DMS 273 treated with DMSO at 0.1 percent for 48 hours (cell line): Measurements from ENCODE around the gene HGFAC.

Experiments used
- DNase-seq: peaks from one replicate; lab custom pipeline; 2025; lab: John Stamatoyannopoulos, UW

The HGFAC gene

DNA sequence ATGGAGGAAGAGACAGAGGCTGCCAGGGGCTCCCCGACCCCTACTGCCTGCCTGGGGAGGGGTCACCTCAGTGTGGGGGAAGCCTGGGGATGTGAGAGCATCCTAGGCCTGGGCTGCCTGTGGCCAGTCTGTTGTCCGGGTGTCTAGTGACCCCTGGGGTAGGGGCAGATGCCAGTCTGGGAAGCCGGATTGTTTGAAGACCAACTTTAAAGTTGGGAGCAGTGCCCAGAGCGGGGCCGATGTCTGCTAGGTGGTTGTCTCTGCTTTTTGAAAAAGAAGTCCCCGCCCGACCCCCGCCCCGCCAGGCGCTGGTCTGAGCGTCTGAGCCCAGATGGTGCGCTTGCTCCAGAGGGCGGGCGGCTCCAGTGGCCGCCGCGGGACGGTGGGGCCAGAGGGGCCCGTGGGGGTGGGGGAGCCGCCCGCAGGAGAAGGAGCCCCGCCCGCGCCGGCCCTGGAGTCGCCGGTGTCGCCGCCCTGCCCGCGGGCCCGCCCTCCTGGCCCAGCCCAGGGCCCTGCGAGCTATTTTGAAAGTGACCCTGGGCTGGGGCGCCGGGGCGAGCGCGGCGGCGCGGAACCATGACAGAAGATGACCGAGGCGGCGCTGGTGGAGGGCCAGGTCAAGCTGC, 21.1 kb downstream of the HGFAC start, which contains the start of gene DOK7:
Gene DOK7, plus strand, starts transcription at position 517 of the 626 bp plus-strand sequence. Its CDS starts 70 bp downstream, at position 587.
- DNase-seq = no peak

GRCh38 chr4:3463556-3464348, 22.0 kb downstream of the HGFAC start:
- DNase-seq = no peak

DNA sequence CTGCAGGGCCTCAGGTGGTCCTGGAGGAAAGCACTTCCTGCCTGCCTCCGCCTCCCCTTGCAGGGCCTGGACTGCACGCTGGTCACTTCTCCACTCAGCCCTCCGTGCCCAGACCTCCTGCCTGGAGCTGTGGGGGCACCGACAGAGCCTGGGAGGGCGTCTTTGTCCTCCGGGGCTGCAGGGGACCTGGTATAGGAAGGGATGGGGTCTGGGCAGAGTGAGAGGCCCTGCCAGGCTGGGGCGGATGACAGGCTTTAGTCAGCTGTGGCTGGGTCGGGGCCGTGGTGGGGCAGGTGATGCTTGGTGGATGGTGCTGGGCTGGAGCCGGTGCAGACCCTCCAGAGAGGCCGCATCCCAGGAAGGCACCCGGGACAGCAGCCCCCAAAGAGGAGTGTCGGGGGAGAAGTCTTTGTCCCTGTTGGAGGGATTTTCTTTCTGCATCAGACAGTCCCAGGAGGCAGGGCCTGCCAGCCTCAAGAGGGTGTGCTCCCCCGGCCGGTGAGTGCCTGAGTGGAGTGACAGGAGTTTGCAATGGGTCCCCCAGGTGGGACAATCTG, 22.7 kb downstream of the HGFAC start:
- no peak for DNase-seq

- DNase-seq = no peak
Observed at GRCh38 chr4:3464911-3465697, 23.3 kb downstream of the HGFAC start.

- no peak for DNase-seq
Observed at GRCh38 chr4:3465698-3466671, 24.2 kb downstream of the HGFAC start.

DNA sequence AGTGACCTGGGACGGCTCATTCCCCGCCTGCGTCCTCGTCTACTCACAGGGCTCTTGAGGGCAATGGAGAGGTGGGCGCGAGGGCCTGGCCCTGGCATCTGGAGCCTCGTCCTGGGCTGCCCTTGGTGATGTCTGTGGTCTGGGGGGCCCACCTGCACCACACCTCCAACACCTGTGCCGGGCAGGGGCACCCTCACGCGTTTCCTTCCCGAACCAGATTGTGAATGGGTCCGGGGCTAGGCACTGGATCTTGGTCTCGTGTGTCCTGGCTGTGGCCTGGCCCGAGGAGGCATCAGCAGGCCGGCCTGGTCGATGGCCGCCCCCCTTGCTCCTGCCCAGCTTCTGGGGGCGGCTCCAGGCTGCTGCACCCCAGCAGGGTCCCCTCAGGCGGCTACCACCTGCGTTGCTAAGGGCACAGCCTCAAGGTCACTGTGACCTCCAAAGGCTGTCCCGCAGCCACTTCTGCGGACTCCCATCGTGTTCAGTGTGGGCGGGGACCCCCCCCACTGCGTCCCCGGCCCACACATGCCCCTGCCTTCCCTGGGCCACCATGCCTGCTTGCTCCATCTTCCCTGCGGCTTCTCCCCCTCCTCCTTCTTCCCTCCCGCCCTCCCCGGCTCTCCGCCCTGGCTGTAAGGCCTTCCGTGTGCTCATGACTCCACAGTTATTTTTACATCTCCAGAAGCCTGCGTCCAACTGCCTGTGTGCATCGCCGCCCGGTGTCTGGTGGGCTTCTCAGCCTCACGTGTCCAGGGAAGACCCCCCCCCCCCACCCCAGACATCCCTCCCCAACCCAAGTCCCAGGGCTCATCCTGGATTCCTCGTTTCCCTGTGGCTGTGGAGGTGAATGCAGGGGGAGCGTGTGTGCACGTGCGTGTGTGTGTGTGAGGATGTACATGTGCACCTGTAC, 25.2 kb downstream of the HGFAC start:
- DNase-seq = no peak

DNA sequence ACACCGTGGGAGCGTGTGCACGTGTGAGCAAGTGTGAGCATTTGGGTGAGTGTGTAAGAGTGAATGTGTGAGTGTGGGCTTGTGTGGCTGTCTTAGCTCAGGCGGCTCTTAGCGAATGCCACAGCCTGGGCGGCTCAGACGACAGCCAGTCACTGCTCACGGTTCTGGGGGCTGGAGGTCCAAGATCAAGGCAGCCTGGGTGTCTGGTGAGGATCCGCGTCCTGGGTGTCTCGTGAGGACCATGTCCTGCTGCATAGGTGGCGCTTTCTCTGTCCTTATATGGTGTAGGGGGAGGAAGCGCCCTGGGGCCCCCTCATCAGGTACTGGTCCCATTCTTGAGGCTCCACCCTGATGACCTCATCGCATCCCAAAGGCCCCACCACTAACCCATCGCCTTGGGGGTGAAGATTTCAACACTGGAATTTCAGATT, 25.8 kb downstream of the HGFAC start:
- DNase-seq = no peak

GRCh38 chr4:3468154-3468553, 26.4 kb downstream of the HGFAC start:
- no peak for DNase-seq

DNA sequence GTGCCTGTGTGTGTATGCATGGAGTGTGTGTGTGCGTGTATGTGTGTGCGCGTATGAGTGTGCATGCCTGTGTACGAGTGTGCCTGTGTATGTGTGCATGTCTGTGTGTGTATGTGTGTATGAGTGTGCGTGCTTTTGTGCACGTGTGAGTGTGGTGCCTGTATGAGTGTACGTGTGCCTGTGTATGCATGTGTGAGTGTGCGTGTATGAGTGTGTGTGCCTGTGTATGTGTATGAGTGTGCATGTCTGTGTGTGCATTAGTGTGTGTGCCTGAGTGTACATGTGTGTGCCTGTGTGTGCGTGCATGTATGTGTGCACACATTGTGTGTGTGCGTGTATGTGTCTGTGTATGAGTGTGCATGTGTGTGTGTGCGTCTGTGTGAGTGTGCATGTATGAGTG, 27.0 kb downstream of the HGFAC start:
- DNase-seq = no peak

GRCh38 chr4:3469386-3470243, 27.8 kb downstream of the HGFAC start:
- no peak for DNase-seq

DNA sequence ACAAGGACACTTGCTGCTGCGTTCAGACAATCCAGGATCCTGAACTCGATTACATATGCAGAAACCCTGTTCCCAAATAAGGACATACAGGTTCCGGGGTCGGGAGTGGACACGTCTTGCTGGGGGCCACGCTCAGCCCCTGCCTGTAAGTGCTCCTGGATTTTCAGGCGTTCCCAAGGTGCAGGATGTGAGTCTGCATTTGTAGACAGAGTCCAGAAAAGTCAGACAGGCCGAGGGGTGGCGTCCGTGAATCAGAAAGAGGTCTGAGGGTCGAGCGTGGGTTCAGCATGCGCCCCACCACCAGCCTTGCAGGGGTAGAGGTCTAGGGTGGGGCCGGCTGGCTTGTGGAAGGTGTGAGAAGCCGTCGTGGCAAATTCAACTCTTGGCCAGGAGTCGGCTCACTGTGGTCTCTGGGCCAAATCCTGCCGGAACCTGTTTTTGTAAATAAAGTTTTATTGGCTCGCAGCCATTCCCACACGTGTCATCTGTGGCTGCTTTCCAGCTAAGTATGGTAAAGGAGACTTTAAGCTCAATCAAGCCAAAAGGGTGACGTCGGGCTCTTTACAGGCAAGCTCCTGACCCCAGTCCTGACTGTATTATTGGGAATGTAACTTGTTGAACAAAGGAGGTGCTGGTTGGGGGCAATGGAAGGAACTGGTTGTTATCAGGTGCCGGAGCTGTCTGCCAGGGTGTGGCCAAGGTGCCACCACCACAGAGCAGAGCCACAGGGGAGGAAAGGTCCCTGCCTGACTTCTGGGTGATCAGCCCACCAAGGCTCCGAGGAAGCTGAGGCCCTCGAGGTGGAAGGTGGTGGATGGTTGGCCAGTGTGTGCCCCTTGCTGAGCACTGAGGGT, 28.7 kb downstream of the HGFAC start:
- DNase-seq = no peak

- no peak for DNase-seq
Observed at GRCh38 chr4:3471098-3471760, 29.5 kb downstream of the HGFAC start.

DNA sequence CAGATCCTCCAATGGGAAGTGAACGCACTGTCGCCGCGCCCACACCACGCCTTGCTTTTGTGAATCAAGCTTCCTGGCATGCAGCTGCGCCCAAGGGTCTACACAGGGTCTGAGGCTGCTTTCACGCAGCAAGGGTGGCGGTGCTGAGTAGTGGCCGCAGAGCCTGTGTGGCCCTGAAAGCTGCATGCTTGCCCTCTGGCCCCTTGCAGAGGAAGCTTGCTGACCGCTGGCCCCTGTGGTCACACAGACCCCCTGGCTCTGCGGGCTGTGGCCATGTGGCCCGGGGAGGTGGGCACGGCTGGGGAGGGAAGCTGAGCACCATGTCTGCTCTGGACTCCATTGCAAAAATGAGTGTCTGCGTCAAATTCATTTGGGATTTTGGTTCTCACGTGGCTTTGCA, 30.1 kb downstream of the HGFAC start:
- no peak for DNase-seq

- no peak for DNase-seq
Observed at GRCh38 chr4:3472411-3473141, 30.8 kb downstream of the HGFAC start.

DNA sequence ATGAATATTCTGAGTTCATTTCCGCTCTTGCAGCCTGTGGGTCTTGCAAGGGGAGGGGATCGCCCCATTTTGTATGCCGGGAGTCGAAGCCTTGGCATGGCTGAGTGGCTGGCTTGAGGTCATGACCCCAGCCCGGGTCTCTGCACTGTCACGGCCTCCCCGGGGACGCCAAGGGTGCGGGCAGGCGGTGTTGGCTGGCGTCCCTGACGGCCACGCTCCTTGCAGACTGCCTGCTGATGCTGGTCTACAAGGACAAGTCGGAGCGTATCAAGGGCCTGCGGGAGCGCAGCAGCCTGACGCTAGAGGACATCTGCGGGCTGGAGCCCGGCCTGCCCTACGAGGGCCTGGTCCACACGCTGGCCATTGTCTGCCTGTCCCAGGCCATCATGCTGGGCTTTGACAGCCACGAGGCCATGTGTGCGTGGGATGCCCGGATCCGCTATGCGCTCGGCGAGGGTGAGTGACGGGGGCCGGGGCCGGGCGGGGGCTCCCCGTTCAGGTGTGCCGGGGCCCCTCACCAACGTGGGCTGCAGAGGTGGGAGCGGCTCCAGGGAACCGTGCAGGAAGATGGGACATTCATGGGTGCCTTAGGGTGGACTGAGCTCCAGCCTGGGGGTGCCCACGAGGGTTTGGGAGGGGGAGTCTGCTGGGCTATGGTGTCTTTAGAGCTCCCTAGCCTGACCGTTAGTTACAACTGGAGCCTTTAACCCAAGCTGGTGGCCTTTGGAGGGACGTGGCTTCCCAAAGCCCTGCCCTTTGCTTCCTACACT, 31.6 kb downstream of the HGFAC start:
- DNase-seq = no peak
